Endometrium (tissue), 2 donors: ENCODE results near the gene KLHL1.
"Not testable (repeated sequence)": the region's sequence is repeated elsewhere in the genome, so short reads cannot be mapped to it uniquely, and the experiment has no call there.

ENCODE experiments used
- FAIRE-seq: peaks from 2 replicates; lab custom pipeline; 2012; peaks lifted over from hg19 to GRCh38; lab: Jason Lieb, UNC
- donor health status: control.
- donor health status: control.

Gene KLHL1

DNA sequence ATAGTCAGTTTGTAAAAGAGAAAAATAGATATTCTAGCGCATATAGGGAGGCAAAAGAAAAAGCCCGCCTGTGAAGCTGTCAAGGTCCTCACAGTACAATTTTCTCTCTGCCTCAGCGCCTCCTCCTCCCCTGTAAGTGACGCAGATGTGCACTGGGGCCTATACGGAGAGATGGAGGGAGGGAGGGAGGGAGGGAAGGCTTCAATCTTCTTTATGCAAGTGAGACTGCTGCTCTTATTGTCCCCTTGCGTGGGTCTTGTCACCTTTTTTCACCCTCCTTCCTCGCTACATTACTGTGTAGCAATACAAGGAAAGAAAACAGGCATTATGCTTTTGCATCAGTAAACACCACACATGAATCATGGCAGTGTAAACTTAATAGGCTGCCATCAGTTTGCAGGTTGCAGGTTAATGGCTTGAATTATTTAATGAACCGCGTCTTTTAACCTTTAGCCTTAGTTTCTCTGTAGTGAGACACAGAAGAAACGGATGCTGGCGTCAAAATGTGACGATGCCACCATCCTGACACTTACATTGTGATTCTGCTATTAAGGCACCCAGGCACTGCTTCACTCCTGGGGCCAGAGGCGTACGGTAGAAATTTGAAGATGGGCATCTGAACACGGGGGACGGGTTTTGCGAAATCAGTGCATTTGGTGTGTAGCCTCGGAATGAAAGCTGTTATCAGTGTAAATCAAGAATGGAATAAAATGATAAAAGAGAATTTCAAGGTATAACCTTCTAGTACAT, at the start of gene KLHL1:
TSS of gene KLHL1 (minus strand) at position 97 of the 750 bp plus-strand sequence. CDS start 753 bp downstream, outside the sequence.
- FAIRE-seq: no peak

GRCh38 chr13:70142658-70143057, 34.4 kb upstream of the KLHL1 start:
- FAIRE-seq: not testable (repeated sequence)

DNA sequence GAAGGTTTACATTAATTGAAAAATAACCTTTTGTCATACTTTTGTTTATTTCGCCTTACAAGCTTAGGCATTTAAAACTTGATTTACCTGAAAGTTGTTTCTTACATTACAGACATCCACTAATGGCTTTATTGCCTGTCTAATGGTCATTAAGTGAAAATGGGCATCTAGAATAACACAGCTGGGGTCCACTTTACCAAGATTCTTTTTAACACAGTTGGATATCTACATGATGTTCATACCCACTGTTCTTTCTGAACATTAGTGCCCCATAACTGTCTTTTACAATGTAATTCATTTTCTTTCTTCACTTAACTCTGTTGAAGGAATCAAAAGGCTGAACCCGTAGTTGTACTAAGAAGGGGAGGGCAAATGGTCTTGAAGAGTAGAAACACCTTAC, 19.8 kb upstream of the KLHL1 start:
- no peak for FAIRE-seq

- no peak for FAIRE-seq
Observed at GRCh38 chr13:70125693-70126092, 17.4 kb upstream of the KLHL1 start.

DNA sequence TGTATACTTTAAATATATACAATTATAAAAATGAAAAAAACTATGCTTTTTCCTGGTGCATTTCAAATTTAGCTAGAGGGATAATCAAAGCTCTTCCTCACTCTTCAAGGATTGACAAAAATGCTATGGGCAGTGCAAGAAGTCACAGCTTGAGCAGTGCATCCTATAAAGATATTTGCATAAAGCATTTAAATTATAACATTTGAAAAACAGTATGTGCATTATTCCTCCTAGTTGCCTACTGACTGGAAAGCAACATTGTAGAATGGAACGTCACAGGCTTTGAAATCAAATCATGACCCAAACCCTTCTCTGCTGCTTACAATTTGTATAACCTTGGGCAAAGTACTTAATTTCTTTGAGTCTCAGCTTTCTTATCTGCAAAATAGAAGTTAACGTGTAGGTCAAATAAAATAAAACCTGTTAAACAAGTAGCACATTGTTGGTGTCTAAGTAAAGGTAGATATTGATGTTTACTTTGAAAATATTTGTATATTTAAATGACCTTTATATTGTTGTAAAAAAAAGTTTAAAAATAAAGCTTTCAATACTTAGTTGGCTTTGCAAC, 9.2 kb upstream of the KLHL1 start:
- FAIRE-seq: no peak

DNA sequence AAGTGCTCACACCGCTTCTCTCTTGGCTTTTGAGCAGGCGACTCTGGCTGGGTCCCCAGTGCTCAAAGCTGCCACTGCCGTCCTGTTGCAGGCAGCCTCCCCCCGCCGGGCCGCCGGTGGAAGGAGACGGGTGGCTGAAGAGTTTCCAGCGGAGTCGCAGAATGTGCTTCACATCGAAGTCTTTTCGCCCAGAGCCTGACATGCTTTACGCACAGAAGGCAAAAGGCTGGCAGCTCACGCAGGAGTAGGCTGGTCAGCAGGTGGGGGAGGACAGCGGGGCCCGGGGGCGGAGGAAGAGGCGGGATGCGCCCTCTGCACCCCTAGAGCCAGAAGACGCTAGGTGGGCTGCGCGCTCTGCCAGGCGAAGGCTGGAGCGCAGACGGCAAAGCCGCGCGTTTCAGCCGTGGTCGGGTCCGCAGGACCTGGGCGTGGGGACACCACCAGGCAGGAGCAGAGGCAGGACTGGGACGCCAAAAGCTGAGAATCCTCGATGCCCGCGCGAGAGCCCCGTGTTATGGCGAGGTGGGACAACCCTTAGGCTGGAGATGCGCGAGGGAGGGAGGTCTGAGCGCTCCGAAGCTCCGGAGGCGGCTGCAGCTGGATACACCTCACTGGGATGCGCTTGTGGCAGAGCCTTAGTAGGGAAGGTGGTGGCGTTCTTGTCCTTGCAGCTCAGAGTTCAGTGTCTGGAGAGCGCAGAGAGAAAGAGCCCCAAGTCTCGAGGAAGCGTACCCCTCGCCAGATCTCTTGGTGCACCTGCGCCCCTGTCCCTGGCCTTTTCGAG, 562 bp downstream of the KLHL1 start, which contains the start of gene ATXN8OS:
TSS of gene ATXN8OS (plus strand) at position 329 of the 784 bp plus-strand sequence.
- no peak for FAIRE-seq

GRCh38 chr13:70107125-70107497, 1.1 kb downstream of the KLHL1 start:
- no peak for FAIRE-seq

DNA sequence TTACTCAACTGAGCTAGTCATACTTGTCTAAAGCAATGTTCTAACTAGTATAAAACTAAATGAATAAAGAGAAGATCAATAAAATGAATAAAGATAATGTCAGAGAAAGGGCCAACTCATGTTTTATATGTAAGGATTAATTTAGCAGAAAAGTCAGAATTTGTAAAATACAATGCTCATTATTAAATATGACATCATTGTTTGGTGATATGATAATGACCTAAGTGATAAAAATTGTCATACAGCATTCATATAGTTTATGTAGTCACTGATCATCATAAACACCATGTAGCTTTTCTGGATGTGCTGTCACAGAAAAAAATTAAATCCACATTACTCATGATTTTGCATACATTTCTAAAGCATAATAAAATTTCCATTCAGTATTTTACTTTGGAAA, 3.8 kb downstream of the KLHL1 start:
- FAIRE-seq: no peak

DNA sequence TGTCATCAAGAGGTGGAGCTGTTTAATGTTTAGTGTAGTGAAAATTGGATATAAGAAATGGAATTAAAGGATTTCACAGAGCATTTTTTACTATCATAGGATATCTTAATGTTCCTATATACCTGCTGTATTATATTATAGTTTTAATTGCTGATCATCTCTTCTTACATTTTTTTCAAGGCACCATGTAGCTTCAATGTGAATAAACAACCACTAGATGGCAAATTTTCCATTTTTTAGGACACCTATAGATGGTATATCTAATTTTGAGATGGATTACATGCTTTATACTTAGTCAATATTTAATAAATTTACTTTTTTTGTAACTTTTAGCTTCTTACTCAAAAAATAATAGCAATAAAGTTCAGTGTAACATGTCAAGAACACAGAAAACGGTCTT, 9.6 kb downstream of the KLHL1 start:
- no peak for FAIRE-seq

GRCh38 chr13:70090036-70090723, 18.1 kb downstream of the KLHL1 start:
- FAIRE-seq: no peak

DNA sequence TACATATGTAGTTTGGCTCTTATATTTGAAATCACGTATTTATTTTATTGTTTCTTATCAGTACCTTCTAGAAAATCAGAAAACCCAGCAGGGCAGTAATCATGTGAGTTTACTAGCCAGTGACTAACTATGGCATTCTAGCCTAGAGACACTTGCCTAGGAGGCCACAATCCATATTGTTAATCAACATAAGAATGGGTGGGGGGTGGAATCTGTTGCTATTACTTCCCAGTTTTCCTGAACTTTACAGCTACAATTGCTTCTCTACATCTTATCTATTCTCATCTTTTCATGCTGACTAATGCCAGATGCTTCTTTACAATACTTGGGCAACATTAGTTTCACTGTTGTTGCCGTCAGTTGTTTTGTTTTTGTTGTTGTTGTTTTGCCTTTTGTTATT, 19.3 kb downstream of the KLHL1 start:
- FAIRE-seq: no peak

DNA sequence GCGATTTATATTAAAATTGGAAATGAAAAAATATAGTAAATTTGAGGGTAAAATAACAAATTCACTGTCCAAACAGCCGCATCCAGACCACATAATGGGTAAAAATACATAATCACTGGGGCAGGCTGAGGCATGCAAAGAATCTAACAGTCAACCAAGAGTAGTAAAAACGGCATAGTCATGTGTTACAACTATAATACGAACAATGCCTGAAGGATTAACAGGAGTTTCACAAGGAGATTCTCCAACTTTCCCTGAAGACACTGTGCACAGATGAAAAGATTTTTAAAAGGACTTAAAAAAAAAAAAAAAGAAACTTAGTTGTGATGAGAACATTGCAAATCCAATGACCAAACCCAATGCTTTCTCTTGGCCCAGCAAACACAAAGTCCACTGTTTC, 21.0 kb downstream of the KLHL1 start:
- no peak for FAIRE-seq

GRCh38 chr13:70080012-70080411, 28.2 kb downstream of the KLHL1 start:
- FAIRE-seq: no peak

DNA sequence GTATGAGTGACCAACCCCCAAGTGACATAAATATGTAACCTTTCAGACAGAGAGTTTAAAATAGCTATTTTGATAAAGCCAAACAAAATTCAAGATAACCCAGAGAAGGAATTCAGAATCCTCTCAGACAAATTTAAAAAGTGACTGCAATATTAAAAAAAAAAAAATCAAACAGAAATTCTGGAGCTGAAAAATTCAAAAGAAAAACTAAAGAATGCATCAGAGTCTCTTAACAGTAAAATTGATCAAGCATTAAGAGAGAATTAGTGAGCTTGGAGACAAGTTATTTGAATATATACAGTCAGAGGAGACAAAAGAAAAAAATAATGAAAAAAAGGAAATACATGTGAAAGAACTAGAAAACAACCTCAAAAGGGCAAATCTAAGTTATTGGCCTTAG, 53.7 kb downstream of the KLHL1 start:
- FAIRE-seq: no peak

DNA sequence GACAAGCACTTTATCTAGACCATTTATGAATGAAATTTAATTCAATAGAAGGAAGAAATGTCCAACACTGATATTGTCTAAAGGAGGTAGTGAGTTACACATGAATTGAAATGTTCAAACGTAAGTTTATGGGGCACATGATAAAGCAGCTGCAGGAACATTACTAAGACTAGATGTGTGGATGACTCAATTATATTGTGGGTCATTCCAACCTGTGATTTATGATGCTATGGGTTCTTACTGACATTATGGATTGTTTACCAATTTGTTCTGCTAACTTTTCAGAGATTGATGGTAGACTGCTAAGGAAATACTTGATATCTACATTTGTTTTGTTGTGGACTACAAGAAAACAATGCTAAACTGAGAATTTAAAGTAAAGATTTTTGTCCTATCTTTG, 56.7 kb downstream of the KLHL1 start:
- FAIRE-seq: no peak

DNA sequence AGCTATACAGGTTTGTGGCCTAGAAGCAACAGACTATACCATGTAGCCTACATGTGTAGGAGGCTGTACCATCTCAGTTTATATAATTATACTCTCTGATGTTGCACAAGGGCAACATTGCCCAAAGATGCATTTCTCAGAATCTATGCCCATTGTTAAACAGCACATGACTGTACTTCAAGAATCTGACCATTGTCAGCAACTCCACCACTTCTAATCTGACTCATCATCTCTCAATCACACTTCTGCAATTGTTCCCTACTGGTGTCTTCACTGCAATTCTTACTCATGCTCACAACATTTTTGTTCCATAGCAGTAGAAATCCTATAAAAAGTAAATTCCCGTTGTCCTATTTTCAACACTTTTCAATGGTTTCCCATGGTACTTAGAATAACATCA, 64.6 kb downstream of the KLHL1 start:
- FAIRE-seq: no peak

- FAIRE-seq: no peak
Observed at GRCh38 chr13:70042193-70042592, 66.1 kb downstream of the KLHL1 start.

GRCh38 chr13:70034286-70034685, 74.0 kb downstream of the KLHL1 start:
- FAIRE-seq: no peak

- FAIRE-seq: no peak
Observed at GRCh38 chr13:70027551-70027950, 80.7 kb downstream of the KLHL1 start.

- FAIRE-seq: no peak
Observed at GRCh38 chr13:70023516-70023915, 84.7 kb downstream of the KLHL1 start.

DNA sequence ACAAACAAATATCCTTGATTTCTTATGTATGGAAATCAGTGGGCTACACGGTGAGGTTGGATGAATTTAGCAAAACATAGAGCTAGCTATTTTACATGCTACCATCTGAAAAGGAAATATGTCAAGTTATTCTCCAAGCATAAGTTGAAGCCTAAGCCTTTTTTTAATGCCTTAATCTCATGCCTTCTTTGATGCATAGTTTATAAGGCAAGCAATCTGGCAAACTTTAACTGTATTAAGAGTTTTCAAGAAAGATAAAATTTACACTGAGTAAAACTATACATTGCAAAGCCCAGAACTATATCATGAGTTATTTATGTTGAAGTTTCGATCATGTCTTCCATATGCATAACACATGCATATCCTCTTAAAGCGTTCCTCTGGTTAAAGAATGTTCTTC, 85.6 kb downstream of the KLHL1 start:
- FAIRE-seq: no peak

DNA sequence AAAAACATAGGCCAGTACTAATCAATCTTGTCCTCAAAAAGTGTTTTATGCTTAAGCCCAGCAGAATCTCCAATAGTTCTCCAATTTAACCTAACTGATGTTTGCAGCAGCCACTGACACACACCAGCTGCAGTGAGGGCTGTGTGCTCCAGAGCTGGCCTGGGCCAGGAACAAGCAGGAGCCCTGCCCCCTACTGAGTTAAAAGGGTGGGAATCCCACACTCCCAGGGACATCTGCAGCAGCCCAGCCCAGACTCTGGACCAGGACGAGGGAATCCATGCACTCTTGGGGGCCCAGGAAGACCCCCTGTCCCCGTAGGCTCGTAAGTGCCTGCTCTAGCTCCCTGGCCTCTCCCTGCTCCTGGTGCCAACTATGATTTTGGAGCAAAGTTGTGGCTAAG, 92.1 kb downstream of the KLHL1 start:
- no peak for FAIRE-seq

DNA sequence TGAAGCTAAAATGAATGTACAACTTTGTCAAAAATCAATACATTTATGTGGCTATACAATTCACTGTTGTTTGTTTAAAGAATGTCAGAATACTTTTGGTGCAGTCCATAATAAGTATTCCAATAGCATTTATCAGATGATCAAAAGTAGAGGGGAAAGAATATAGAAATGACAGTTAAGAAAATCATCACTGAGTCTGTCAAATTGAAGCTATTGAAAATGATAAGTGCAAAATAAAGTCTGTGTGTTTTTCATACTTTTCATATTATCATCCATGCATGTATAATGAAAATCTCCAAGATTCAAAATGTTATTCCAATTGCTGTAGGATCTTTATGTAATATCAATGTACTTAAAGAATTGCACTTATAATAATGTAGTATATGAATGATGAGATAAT, 93.9 kb downstream of the KLHL1 start:
- no peak for FAIRE-seq
